Fibroblast of lung (primary cell): Measurements from ENCODE around the gene STMP1.

ENCODE experiments used
- EZH2 ChIP-seq: IDR thresholded peaks from 2 replicates; pipeline ENCODE4 v1.5.1; 2012; ENCODE audit warnings: low read length, control low read depth, mild to moderate bottlenecking; ENCODE audit errors: missing control alignments
- TF ChIP-seq, protein P1 (sequence below), 2 donors: IDR thresholded peaks in 1 of 2; conservative IDR thresholded peaks in 1 of 2; 1 replicate in 1 of 2; 2 replicates in 1 of 2; pipeline ENCODE4 v1.5.1; 2011 to 2012; ENCODE audit warnings: low read length in 2 of 2, control low read depth in 1 of 2, inconsistent platforms in 1 of 2, low read depth in 1 of 2, mild to moderate bottlenecking in 1 of 2

DNA sequence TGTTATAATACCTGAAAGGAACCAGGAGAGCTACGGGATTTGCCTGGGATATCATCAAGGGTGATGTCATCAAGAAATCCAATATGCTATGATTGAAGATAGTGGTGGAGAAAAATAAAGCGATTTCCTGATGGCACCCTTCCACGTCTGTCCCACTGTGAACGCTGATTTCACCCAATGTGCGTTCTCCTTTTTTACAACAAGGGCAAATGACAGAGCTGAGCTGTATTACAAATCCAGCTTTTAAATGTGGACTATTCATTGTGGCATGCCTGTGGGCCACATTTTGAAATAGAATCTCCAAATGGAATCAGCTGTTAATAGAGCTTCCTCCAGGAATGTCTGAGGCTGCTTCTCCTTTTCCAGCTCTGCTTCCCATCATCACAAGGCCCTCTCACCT lies 42.4 kb downstream of the STMP1 start:
- TF ChIP-seq, protein P1, sequence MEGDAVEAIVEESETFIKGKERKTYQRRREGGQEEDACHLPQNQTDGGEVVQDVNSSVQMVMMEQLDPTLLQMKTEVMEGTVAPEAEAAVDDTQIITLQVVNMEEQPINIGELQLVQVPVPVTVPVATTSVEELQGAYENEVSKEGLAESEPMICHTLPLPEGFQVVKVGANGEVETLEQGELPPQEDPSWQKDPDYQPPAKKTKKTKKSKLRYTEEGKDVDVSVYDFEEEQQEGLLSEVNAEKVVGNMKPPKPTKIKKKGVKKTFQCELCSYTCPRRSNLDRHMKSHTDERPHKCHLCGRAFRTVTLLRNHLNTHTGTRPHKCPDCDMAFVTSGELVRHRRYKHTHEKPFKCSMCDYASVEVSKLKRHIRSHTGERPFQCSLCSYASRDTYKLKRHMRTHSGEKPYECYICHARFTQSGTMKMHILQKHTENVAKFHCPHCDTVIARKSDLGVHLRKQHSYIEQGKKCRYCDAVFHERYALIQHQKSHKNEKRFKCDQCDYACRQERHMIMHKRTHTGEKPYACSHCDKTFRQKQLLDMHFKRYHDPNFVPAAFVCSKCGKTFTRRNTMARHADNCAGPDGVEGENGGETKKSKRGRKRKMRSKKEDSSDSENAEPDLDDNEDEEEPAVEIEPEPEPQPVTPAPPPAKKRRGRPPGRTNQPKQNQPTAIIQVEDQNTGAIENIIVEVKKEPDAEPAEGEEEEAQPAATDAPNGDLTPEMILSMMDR (conservative IDR thresholded peaks at IDR 0.05 in 1 of 2, IDR thresholded peaks at IDR 0.05 in 1 of 2; ENCODE audit: low read depth in 1 of 2, low read length in 2 of 2) = no peak
- TF ChIP-seq EZH2 = no peak
